ENCODE results near the gene EPB41L1. TPM values are rescaled to one million over a fixed set of nuclear protein-coding genes. Genes with fewer than 3 reads are reported as not detected.

EPB41L1 gene
- polyA plus RNA-seq, 1 donor (not counting 4 experiments of a cell fraction or from before 2014, with no cell fraction given): 1.2 TPM

DNA sequence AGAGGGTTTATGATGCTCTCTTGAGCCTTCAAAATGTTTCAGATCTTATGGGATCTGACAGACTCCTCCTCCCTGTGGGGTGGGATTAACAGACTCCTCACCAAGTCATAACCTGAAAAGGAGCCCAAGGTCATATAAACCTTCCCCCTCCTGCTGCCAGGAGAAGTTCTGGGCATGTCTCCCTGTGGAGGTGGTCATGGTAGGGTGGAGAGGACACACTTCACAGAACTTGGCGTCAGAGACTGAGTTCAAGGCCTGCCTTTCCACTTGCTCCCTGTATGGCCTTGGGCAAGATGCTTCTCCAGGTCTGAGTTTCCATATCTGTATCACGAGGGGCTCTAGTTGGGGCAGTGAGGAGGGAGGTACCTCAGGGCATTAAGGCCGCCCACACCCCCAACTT lies 49.3 kb downstream of the EPB41L1 start:
- no peak overlapping the region for H3K4me2 ChIP-seq (ENCODE audit: control insufficient read depth, extremely low read depth, insufficient read depth, low read depth, low read length)
- H3K36me3 ChIP-seq (ENCODE audit: control insufficient read depth in 2 of 2, extremely low read depth in 1 of 2, insufficient read depth in 2 of 2, low read length in 2 of 2): no peaks in the 10 kb centered on the region
- DNase-seq (ENCODE audit: low read depth, low spot score): no peak
- H3K27me3 ChIP-seq (ENCODE audit: control insufficient read depth, extremely low read depth, insufficient read depth, low read length): peaks cover 18% of the 10 kb centered on the region
- no peak overlapping the region for H2AFZ ChIP-seq (ENCODE audit: control insufficient read depth, low read length)
- no peak overlapping the region for H3K27ac ChIP-seq (ENCODE audit: control insufficient read depth, insufficient read depth, low read length)
- dilution Hi-C loops (cut with MboI; ENCODE audit: extremely low pct_ligation_motif_present, low sequenced_read_pairs): no loop called here
- no peak overlapping the region for H3K4me3 ChIP-seq (ENCODE audit: control insufficient read depth in 2 of 3, extremely low read depth in 1 of 3, insufficient read depth in 2 of 3, low read depth in 1 of 3, low read length in 3 of 3)
- no peaks in the 10 kb centered on the region for H3K79me2 ChIP-seq (ENCODE audit: control insufficient read depth, insufficient read depth, low read length)
- FAIRE-seq: no peak
- no peaks in the 10 kb centered on the region for H3K9me3 ChIP-seq (ENCODE audit: control insufficient read depth, low read depth, low read length)
- no peaks in the 10 kb centered on the region for H3K4me1 ChIP-seq (ENCODE audit: control insufficient read depth, extremely low read depth, insufficient read depth, low read length)
- H3K9me1 ChIP-seq (ENCODE audit: control insufficient read depth, extremely low read depth, insufficient read depth, low read length): peaks cover 2% of the 10 kb centered on the region
- TF ChIP-seq EZH2 (IDR thresholded peaks at IDR 0.05; ENCODE audit: low read length): no peak
- TF ChIP-seq, protein P1, sequence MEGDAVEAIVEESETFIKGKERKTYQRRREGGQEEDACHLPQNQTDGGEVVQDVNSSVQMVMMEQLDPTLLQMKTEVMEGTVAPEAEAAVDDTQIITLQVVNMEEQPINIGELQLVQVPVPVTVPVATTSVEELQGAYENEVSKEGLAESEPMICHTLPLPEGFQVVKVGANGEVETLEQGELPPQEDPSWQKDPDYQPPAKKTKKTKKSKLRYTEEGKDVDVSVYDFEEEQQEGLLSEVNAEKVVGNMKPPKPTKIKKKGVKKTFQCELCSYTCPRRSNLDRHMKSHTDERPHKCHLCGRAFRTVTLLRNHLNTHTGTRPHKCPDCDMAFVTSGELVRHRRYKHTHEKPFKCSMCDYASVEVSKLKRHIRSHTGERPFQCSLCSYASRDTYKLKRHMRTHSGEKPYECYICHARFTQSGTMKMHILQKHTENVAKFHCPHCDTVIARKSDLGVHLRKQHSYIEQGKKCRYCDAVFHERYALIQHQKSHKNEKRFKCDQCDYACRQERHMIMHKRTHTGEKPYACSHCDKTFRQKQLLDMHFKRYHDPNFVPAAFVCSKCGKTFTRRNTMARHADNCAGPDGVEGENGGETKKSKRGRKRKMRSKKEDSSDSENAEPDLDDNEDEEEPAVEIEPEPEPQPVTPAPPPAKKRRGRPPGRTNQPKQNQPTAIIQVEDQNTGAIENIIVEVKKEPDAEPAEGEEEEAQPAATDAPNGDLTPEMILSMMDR (optimal IDR thresholded peaks at IDR 0.05 in 1 of 3, IDR thresholded peaks at IDR 0.05 in 1 of 3, conservative IDR thresholded peaks at IDR 0.05 in 1 of 3; ENCODE audit: extremely low read depth in 1 of 3, insufficient read depth in 2 of 3, low read length in 3 of 3): no peak
- no peaks in the 10 kb centered on the region for H4K20me1 ChIP-seq (ENCODE audit: control insufficient read depth, extremely low read depth, insufficient read depth, low read length)
- no peak overlapping the region for H3K9ac ChIP-seq (ENCODE audit: control insufficient read depth, extremely low read depth, insufficient read depth, low read length)

DNA sequence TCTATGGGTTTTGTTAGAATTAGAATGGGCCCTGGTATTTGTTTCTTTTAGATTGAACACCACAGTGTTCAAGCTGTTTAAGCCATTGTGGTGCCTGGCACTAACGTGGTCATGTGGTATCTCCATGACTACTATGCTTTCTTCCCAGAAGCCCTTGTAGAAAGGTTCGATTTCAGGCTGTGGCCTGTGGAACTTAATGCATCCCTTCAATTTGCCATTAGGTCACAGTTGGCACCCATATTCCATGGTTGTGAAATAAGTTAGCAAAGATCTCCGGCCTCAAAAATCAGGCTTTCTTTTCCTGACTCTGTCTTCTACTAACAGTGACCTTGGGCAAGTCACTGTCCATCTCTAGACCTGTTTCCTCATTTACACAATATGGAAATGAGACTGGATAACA lies 50.5 kb downstream of the EPB41L1 start:
- H3K79me2 ChIP-seq (ENCODE audit: control insufficient read depth, insufficient read depth, low read length): no peaks in the 10 kb centered on the region
- H3K27me3 ChIP-seq (ENCODE audit: control insufficient read depth, extremely low read depth, insufficient read depth, low read length): peaks cover 18% of the 10 kb centered on the region
- no peaks in the 10 kb centered on the region for H3K4me1 ChIP-seq (ENCODE audit: control insufficient read depth, extremely low read depth, insufficient read depth, low read length)
- no peak overlapping the region for H2AFZ ChIP-seq (ENCODE audit: control insufficient read depth, low read length)
- no peak overlapping the region for H3K4me3 ChIP-seq (ENCODE audit: control insufficient read depth in 2 of 3, extremely low read depth in 1 of 3, insufficient read depth in 2 of 3, low read depth in 1 of 3, low read length in 3 of 3)
- no peak overlapping the region for H3K9ac ChIP-seq (ENCODE audit: control insufficient read depth, extremely low read depth, insufficient read depth, low read length)
- DNase-seq (ENCODE audit: low read depth, low spot score) (no peak), FAIRE-seq (no peak)
- peaks cover 2% of the 10 kb centered on the region for H3K9me1 ChIP-seq (ENCODE audit: control insufficient read depth, extremely low read depth, insufficient read depth, low read length)
- TF ChIP-seq EZH2 (IDR thresholded peaks at IDR 0.05; ENCODE audit: low read length): no peak
- TF ChIP-seq, protein P1 (optimal IDR thresholded peaks at IDR 0.05 in 1 of 3, IDR thresholded peaks at IDR 0.05 in 1 of 3, conservative IDR thresholded peaks at IDR 0.05 in 1 of 3; ENCODE audit: extremely low read depth in 1 of 3, insufficient read depth in 2 of 3, low read length in 3 of 3): no peak
- no peaks in the 10 kb centered on the region for H4K20me1 ChIP-seq (ENCODE audit: control insufficient read depth, extremely low read depth, insufficient read depth, low read length)
- no peak overlapping the region for H3K4me2 ChIP-seq (ENCODE audit: control insufficient read depth, extremely low read depth, insufficient read depth, low read depth, low read length)
- no peak overlapping the region for H3K27ac ChIP-seq (ENCODE audit: control insufficient read depth, insufficient read depth, low read length)
- dilution Hi-C loops (cut with MboI; ENCODE audit: extremely low pct_ligation_motif_present, low sequenced_read_pairs): no loop called here
- H3K9me3 ChIP-seq (ENCODE audit: control insufficient read depth, low read depth, low read length): no peaks in the 10 kb centered on the region
- no peaks in the 10 kb centered on the region for H3K36me3 ChIP-seq (ENCODE audit: control insufficient read depth in 2 of 2, extremely low read depth in 1 of 2, insufficient read depth in 2 of 2, low read length in 2 of 2)
